Panc1 (cell line): ENCODE data around the gene SNX10. TPM values are rescaled to one million over a fixed set of nuclear protein-coding genes. Genes with fewer than 3 reads are reported as not detected.

ENCODE experiments used
- ATAC-seq: fragments of 200-7000 bp; cut with Tn5 transposase; 2 replicates; pipeline ENCODE4 v1.9.1; 2020; ENCODE audit warnings: mild to moderate bottlenecking, moderate library complexity
- BruUV-seq: library from RNA; stranded (reverse); fragments of 400-500 nt; replicated peaks from 2 replicates; lab custom pipeline; 2021; lab: Mats Ljungman, UMichigan
- CTCF ChIA-PET: fragments of 300-600 bp; sonication (Branson Sonifier 250); formaldehyde crosslinking; loops from one replicate; lab custom pipeline; 2022; ENCODE audit warnings: antibody characterized with exemption; lab: Charles Lee
- POLR2A ChIA-PET: fragments of 300-600 bp; sonication (Branson Sonifier 250); formaldehyde crosslinking; loops from one replicate; lab custom pipeline; 2022; ENCODE audit warnings: antibody characterized with exemption; lab: Charles Lee
- DNase-seq: peaks from one replicate; pipeline ENCODE4 v3.0.0-alpha.2; 2010; ENCODE audit warnings: low read depth, low spot score
- H3K27ac ChIP-seq: 2 replicates; pipeline ENCODE4 v1.5.1; 2011; ENCODE audit warnings: mild to moderate bottlenecking, low read length, inconsistent platforms
- H3K27me3 ChIP-seq: fragments of 200-500 bp; sonication (Bioruptor generic); 2 replicates; pipeline ENCODE4 v1.6.0; 2014; ENCODE audit warnings: low read length, inconsistent platforms; ENCODE audit not compliant: control insufficient read depth, insufficient read depth
- H3K36me3 ChIP-seq: fragments of 200-500 bp; sonication (Bioruptor generic); 2 replicates; pipeline ENCODE4 v1.5.1; 2014; ENCODE audit warnings: inconsistent platforms, mild to moderate bottlenecking, low read length, moderate library complexity; ENCODE audit not compliant: control insufficient read depth, insufficient read depth
- H3K4me1 ChIP-seq: 2 replicates; pipeline ENCODE4 v1.5.1; 2011; ENCODE audit warnings: inconsistent platforms, mild to moderate bottlenecking, low read length, moderate library complexity; ENCODE audit not compliant: control insufficient read depth, insufficient read depth
- H3K4me3 ChIP-seq, 2 experiments: 2 replicates each; pipeline ENCODE4 v1.5.1; 2011 to 2012; ENCODE audit warnings: low read depth in 2 of 2, low read length in 2 of 2, mild to moderate bottlenecking in 2 of 2, inconsistent platforms in 1 of 2, moderate library complexity in 1 of 2
- H3K9me3 ChIP-seq: fragments of 200-500 bp; sonication (Bioruptor generic); 2 replicates; pipeline ENCODE4 v1.5.1; 2014; ENCODE audit warnings: low read depth, mild to moderate bottlenecking, inconsistent platforms, low read length, moderate library complexity; ENCODE audit not compliant: control insufficient read depth, insufficient read depth
- CTCF ChIP-seq: fragments of 450-650 bp; IDR thresholded peaks from 2 replicates; pipeline ENCODE4 v1.5.1; 2017; ENCODE audit warnings: mild to moderate bottlenecking
- POLR2AphosphoS5 ChIP-seq: IDR thresholded peaks from 2 replicates; pipeline ENCODE4 v1.6.1; 2012; ENCODE audit warnings: mild to moderate bottlenecking, low read depth, low read length, moderate library complexity
- REST ChIP-seq, 2 experiments: IDR thresholded peaks; 2 replicates each; pipeline ENCODE4 v1.6.1; 2011 to 2012; ENCODE audit warnings: low read depth in 2 of 2, control low read depth in 1 of 2, low read length in 1 of 2, mild to moderate bottlenecking in 1 of 2, moderate library complexity in 1 of 2; ENCODE audit not compliant: insufficient read depth in 1 of 2
- SIN3A ChIP-seq: IDR thresholded peaks from 2 replicates; pipeline ENCODE4 v1.6.1; 2012; ENCODE audit warnings: low read depth, mild to moderate bottlenecking, low read length, moderate library complexity, borderline replicate concordance; ENCODE audit not compliant: insufficient read depth
- TCF7L2 ChIP-seq: IDR thresholded peaks from 2 replicates; pipeline ENCODE4 v1.6.1; 2011; ENCODE audit warnings: mild to moderate bottlenecking, low read depth, low read length, inconsistent platforms
- in situ Hi-C: cut with HindIII; loops from 2 replicates; pipeline ENCODE4 v1.10.0; 2016; ENCODE audit warnings: low sequenced_read_pairs, low pct_unique_long_range_greater_than_20kb
- intact Hi-C: fragments of 100-400 bp; cut with micrococcal nuclease; formaldehyde crosslinking; loops from one replicate; pipeline ENCODE4 v1.10.0; 2022; ENCODE audit not compliant: unreplicated experiment
- total RNA-seq: library from RNA; stranded (reverse); gene quantifications from one replicate; pipeline ENCODE4 v1.2.1, GENCODE V29; 2021; ENCODE audit not compliant: unreplicated experiment

The SNX10 gene
- total RNA-seq, 1 experiment from 2014 or later, result 21.8 TPM

- Histone ChIP-seq H3K4me3 (no peak overlapping the region), H3K9me3 (no peaks in the 10 kb centered on the region), H3K36me3 (no peaks in the 10 kb centered on the region), H3K4me1 (no peaks in the 10 kb centered on the region; the same call in 1 of the 2 replicates), H3K27ac (no peak overlapping the region), H3K27me3 (peaks cover 38% of the 10 kb centered on the region)
- ChIA-PET CTCF (no interaction called here), POLR2A (no interaction called here)
- intact Hi-C loops, result loop anchor here (5.0 kb wide), 1 partner anchor 783 kb away; no protein-coding TSS in a partner anchor
- no peak for ATAC-seq
- TF ChIP-seq CTCF (no peak), REST (IDR thresholded peaks at IDR 0.05; ENCODE audit: insufficient read depth in 1 of 2, low read depth in 2 of 2, low read length in 1 of 2) (no peak), POLR2AphosphoS5 (no peak), SIN3A (no peak), TCF7L2 (no peak)
- BruUV-seq, result no TSS peak
- in situ Hi-C loops, result no loop called here
- no peak for DNase-seq
These were observed 88.0 kb downstream of the SNX10 start for GRCh38 chr7:26379711-26380110.

- DNase-seq (no peak), ATAC-seq (no peak)
- H3K9me3 ChIP-seq, result no peaks in the 10 kb centered on the region
- H3K4me3 ChIP-seq, result no peak overlapping the region
- POLR2A ChIA-PET, result no interaction called here
- intact Hi-C loops, result no loop called here
- no peaks in the 10 kb centered on the region for H3K36me3 ChIP-seq
- CTCF ChIA-PET, result interaction anchor here (0.8 to 2.9 kb wide), 2 partner anchors 12 to 153 kb away, joined by 5 to 10 read pairs; no protein-coding TSS in a partner anchor
- BruUV-seq, result no TSS peak
- no peak overlapping the region for H3K27ac ChIP-seq
- H3K4me1 ChIP-seq, result no peaks in the 10 kb centered on the region; the same call in 1 of the 2 replicates
- TF ChIP-seq CTCF (no peak), REST (IDR thresholded peaks at IDR 0.05; ENCODE audit: insufficient read depth in 1 of 2, low read depth in 2 of 2, low read length in 1 of 2) (no peak), TCF7L2 (no peak)
- peaks cover 37% of the 10 kb centered on the region for H3K27me3 ChIP-seq
- in situ Hi-C loops, result no loop called here
These were observed 90.1 kb downstream of the SNX10 start for GRCh38 chr7:26381476-26382353.
